Endodermal cell (in vitro differentiated cells): ENCODE results near the gene HTR3A. TPM values are rescaled to one million over a fixed set of nuclear protein-coding genes. Genes with fewer than 3 reads are reported as not detected.

Experiments
- DNase-seq: peaks from one replicate; pipeline ENCODE4 v3.0.0-alpha.2; 2017
- H3K27ac ChIP-seq: 2 replicates; pipeline ENCODE4 v1.5.1; 2013; ENCODE audit warnings: mild to moderate bottlenecking, low read depth, low read length, moderate library complexity
- H3K27me3 ChIP-seq: 2 replicates; pipeline ENCODE4 v1.6.1; 2013; ENCODE audit warnings: mild to moderate bottlenecking, low read length, moderate library complexity; ENCODE audit not compliant: insufficient read depth, control insufficient read depth, poor library complexity, severe bottlenecking
- H3K36me3 ChIP-seq: 2 replicates; pipeline ENCODE4 v1.7.0; 2013; ENCODE audit warnings: mild to moderate bottlenecking, low read length, moderate library complexity; ENCODE audit not compliant: control insufficient read depth, insufficient read depth
- H3K4me1 ChIP-seq: one replicate; pipeline ENCODE4 v1.7.0; 2013; ENCODE audit warnings: low read length; ENCODE audit not compliant: control insufficient read depth, insufficient read depth
- H3K4me3 ChIP-seq: 2 replicates; pipeline ENCODE4 v1.5.1; 2013; ENCODE audit warnings: mild to moderate bottlenecking, low read length, moderate library complexity
- H3K9ac ChIP-seq: 2 replicates; pipeline ENCODE4 v1.6.1; 2013; ENCODE audit warnings: mild to moderate bottlenecking, low read length, moderate library complexity; ENCODE audit not compliant: poor library complexity, severe bottlenecking; ENCODE audit errors: extremely low read depth
- H3K9me3 ChIP-seq: 2 replicates; pipeline ENCODE4 v1.6.1; 2013; ENCODE audit warnings: mild to moderate bottlenecking, low read length, moderate library complexity; ENCODE audit not compliant: control insufficient read depth
- H3K27ac Mint-ChIP-seq: 2 replicates; pipeline ENCODE4 v1.8.0; 2020; ENCODE audit warnings: mixed read lengths
- H3K27me3 Mint-ChIP-seq: 2 replicates; pipeline ENCODE4 v1.8.0; 2021; ENCODE audit warnings: mild to moderate bottlenecking, mixed read lengths; ENCODE audit not compliant: insufficient read depth
- H3K36me3 Mint-ChIP-seq: 2 replicates; pipeline ENCODE4 v1.8.0; 2020; ENCODE audit warnings: low read depth, mixed read lengths
- H3K4me1 Mint-ChIP-seq: 2 replicates; pipeline ENCODE4 v1.8.0; 2020; ENCODE audit warnings: mixed read lengths
- H3K4me3 Mint-ChIP-seq: 2 replicates; pipeline ENCODE4 v1.8.0; 2020; ENCODE audit warnings: mild to moderate bottlenecking, moderate library complexity, mixed read lengths
- H3K9me3 Mint-ChIP-seq: 2 replicates; pipeline ENCODE4 v1.8.0; 2020; ENCODE audit warnings: mild to moderate bottlenecking, mixed read lengths
- CTCF ChIP-seq: fragments of 200-600 bp; sonication (generic); conservative IDR thresholded peaks from 2 replicates; pipeline ENCODE4 v1.5.0; 2021; ENCODE audit warnings: antibody characterized with exemption, mild to moderate bottlenecking
- WGBS, 2 experiments: methylation state at CpG; one replicate each; pipeline versions ENCODE4 v1.1.5 to v1.1.7; 2013; ENCODE audit warnings: missing lambda C conversion rate in 2 of 2, mixed read lengths in 1 of 2; ENCODE audit not compliant: insufficient coverage in 1 of 2, insufficient read length in 1 of 2; 5-methylcytosine and 5-hydroxymethylcytosine counted together
- total RNA-seq, 2 donors: library from RNA; stranded (reverse); fragmentation: NEBNext Ultra II Directional in 1 of 2; extraction: Animal tissue kit (Norgen Biotek cat#: 25700) in 1 of 2; gene quantifications; 2 replicates in 1 of 2; 3 replicates in 1 of 2; pipeline ENCODE4 v1.2.1, GENCODE V29; 2021

HTR3A gene
- total RNA-seq, 2 donors from 2014 or later = 0.55 TPM; not detected in 1

GRCh38 chr11:114019046-114019445 lies 44.1 kb downstream of the HTR3A start:
- Histone ChIP-seq H3K36me3 (no peaks in the 10 kb centered on the region), H3K4me3 (no peak overlapping the region), H3K27ac (no peak overlapping the region), H3K27me3 (no peaks in the 10 kb centered on the region), H3K9me3 (no peaks in the 10 kb centered on the region), H3K4me1 (no peaks in the 10 kb centered on the region), H3K9ac (no peak overlapping the region)
- WGBS, 2 experiments = 84 to 88% methylated on average over 3 of the region's 3 CpGs
- Mint-ChIP-seq H3K27me3 (peaks cover 2% of the 10 kb centered on the region), H3K4me1 (no peaks in the 10 kb centered on the region), H3K36me3 (no peaks in the 10 kb centered on the region), H3K4me3 (no peak overlapping the region), H3K27ac (no peak overlapping the region), H3K9me3 (no peaks in the 10 kb centered on the region)
- no peak for TF ChIP-seq CTCF
- no peak for DNase-seq

DNA sequence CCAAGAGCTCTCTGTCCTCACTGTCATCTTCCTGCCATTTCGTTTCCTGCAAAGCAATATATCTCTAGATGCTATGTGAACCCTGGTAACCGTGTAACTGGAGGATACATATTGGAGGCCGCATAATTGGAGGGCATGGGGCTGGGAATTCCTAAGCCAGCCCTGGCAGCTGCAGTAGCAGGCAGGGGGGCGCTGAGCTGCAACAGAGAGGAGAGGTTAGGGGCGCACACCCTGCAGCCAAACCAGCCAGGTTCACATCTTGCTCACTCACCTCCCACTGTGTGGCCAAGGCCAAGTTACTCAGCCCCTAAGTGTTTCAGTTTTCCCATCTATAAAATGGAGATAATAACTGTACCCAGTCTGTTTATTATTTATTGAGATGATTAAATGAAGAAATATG lies 44.7 kb downstream of the HTR3A start:
- Mint-ChIP-seq H3K9me3 (no peaks in the 10 kb centered on the region), H3K4me3 (no peak overlapping the region), H3K4me1 (no peaks in the 10 kb centered on the region), H3K27me3 (peaks cover 2% of the 10 kb centered on the region), H3K36me3 (no peaks in the 10 kb centered on the region), H3K27ac (no peak overlapping the region)
- WGBS, 2 experiments = 89 to 94% methylated on average over 2 to 5 of the region's 5 CpGs
- no peaks in the 10 kb centered on the region for H3K9me3 ChIP-seq
- no peak overlapping the region for H3K27ac ChIP-seq
- no peak for DNase-seq
- H3K4me1 ChIP-seq = no peaks in the 10 kb centered on the region
- H3K9ac ChIP-seq = no peak overlapping the region
- no peaks in the 10 kb centered on the region for H3K27me3 ChIP-seq
- H3K4me3 ChIP-seq = no peak overlapping the region
- TF ChIP-seq CTCF = no peak
- H3K36me3 ChIP-seq = no peaks in the 10 kb centered on the region

GRCh38 chr11:114025329-114025907 lies 50.5 kb downstream of the HTR3A start:
- no peak overlapping the region for H3K27ac Mint-ChIP-seq
- DNase-seq = no peak
- H3K27me3 Mint-ChIP-seq = peaks cover 13% of the 10 kb centered on the region
- H3K27ac ChIP-seq = no peak overlapping the region
- 74 to 79% methylated on average over 2 of the region's 3 CpGs for WGBS, 2 experiments
- peaks cover 6% of the 10 kb centered on the region for H3K27me3 ChIP-seq
- no peaks in the 10 kb centered on the region for H3K9me3 ChIP-seq
- no peak overlapping the region for H3K4me3 Mint-ChIP-seq
- H3K4me1 ChIP-seq = no peaks in the 10 kb centered on the region
- no peaks in the 10 kb centered on the region for H3K36me3 ChIP-seq
- no peaks in the 10 kb centered on the region for H3K9me3 Mint-ChIP-seq
- no peak overlapping the region for H3K9ac ChIP-seq
- no peak overlapping the region for H3K4me3 ChIP-seq
- no peaks in the 10 kb centered on the region for H3K36me3 Mint-ChIP-seq
- no peaks in the 10 kb centered on the region for H3K4me1 Mint-ChIP-seq
- no peak for TF ChIP-seq CTCF
